AG04450 (cell line): Measurements from ENCODE around the gene MIA. TPM values are rescaled to one million over a fixed set of nuclear protein-coding genes. Genes with fewer than 3 reads are reported as not detected.

Experiments used
- CTCF ChIA-PET: fragments of 300-600, 350-600 bp; formaldehyde crosslinking; extraction: SDS; loops from one replicate; lab custom pipeline; 2022; ENCODE audit warnings: antibody characterized with exemption, inconsistent platforms; lab: Charles Lee
- POLR2A ChIA-PET: fragments of 350-600 bp; formaldehyde crosslinking; extraction: SDS; loops from one replicate; lab custom pipeline; 2021; ENCODE audit warnings: antibody characterized with exemption, inconsistent platforms; lab: Yijun Ruan, JAX
- DNase-seq: peaks from one replicate; pipeline ENCODE4 v3.0.0-alpha.2; 2011; ENCODE audit warnings: low read depth, low spot score
- H3K27ac ChIP-seq: one replicate; pipeline ENCODE4 v1.5.1; 2012; ENCODE audit warnings: low read depth, low read length, control low read depth
- H3K27me3 ChIP-seq: one replicate; pipeline ENCODE4 v1.6.0; 2012; ENCODE audit warnings: low read length; ENCODE audit not compliant: control insufficient read depth, insufficient read depth
- H3K4me3 ChIP-seq: 2 replicates; pipeline ENCODE4 v1.5.1; 2011; ENCODE audit warnings: mild to moderate bottlenecking, low read depth, low read length, control low read depth
- H3K9me3 ChIP-seq: 2 replicates; pipeline ENCODE4 v1.5.1; 2012; ENCODE audit warnings: low read length; ENCODE audit not compliant: control insufficient read depth, insufficient read depth
- CTCF ChIP-seq: IDR thresholded peaks from 2 replicates; pipeline ENCODE4 v1.5.1; 2011; ENCODE audit warnings: low read depth, low read length, control low read depth, inconsistent platforms
- polyA plus RNA-seq: library from polyadenylated mRNA; depleted of rRNA; stranded (reverse); fragments of >200 nt; gene quantifications from 2 replicates; pipeline ENCODE4 v1.2.3, GENCODE V29; 2011

The MIA gene
- polyA plus RNA-seq, 1 experiment, result not detected

GRCh38 chr19:40791996-40792395, 16.7 kb downstream of the MIA start:
- ChIA-PET CTCF (no interaction called here), POLR2A (no interaction called here)
- no peak for TF ChIP-seq CTCF

GRCh38 chr19:40797166-40797962, 22.0 kb downstream of the MIA start:
- ChIA-PET CTCF (interaction anchor here (1.0 to 1.4 kb wide), 3 partner anchors 10 to 106 kb away, joined by 3 to 20 read pairs (median 8); partner anchors contain the start of gene RAB4B), POLR2A (interaction anchor here (0.7 to 2.6 kb wide), 3 partner anchors 19 to 407 kb away, joined by 3 to 20 read pairs (median 5); partner anchors contain the start of gene RAB4B)
- H3K27ac ChIP-seq, result no peak overlapping the region
- DNase-seq, result no peak
- H3K9me3 ChIP-seq, result no peaks in the 10 kb centered on the region; the same call in 1 of the 2 replicates
- H3K4me3 ChIP-seq, result no peak overlapping the region
- no peak for TF ChIP-seq CTCF
- no peaks in the 10 kb centered on the region for H3K27me3 ChIP-seq

More at GRCh38 chr19:40791996-40792395, 16.7 kb downstream of the MIA start:
- Histone ChIP-seq H3K4me3 (no peak overlapping the region), H3K27me3 (no peaks in the 10 kb centered on the region), H3K27ac (no peak overlapping the region), H3K9me3 (no peaks in the 10 kb centered on the region)
- no peak for DNase-seq

- TF ChIP-seq CTCF, result peak; percentile 61
- peak overlapping the region; percentile 81 for H3K27ac ChIP-seq
- peak overlapping the region; percentile 66 for H3K4me3 ChIP-seq
- no peak for DNase-seq
- no peaks in the 10 kb centered on the region; the same call in 1 of the 2 replicates for H3K9me3 ChIP-seq
- CTCF ChIA-PET, result interaction anchor here (1.0 to 1.5 kb wide), 4 partner anchors 10 to 135 kb away, joined by 3 to 20 read pairs (median 6); partner anchors contain the start of gene RAB4B
- H3K27me3 ChIP-seq, result no peaks in the 10 kb centered on the region
- POLR2A ChIA-PET, result interaction anchor here (0.6 to 2.6 kb wide), 10 partner anchors 9 to 406 kb away, joined by 3 to 20 read pairs (median 4); partner anchors contain the start of genes ACTMAP and RAB4B
Measured at GRCh38 chr19:40797963-40798682, 22.8 kb downstream of the MIA start.

- CTCF ChIA-PET, result interaction anchor here (1.0 to 1.5 kb wide), 4 partner anchors 11 to 136 kb away, joined by 3 to 20 read pairs (median 6); partner anchors contain the start of gene RAB4B
- POLR2A ChIA-PET, result interaction anchor here (0.6 to 2.6 kb wide), 10 partner anchors 8 to 153 kb away, joined by 3 to 20 read pairs (median 4); partner anchors contain the start of genes ACTMAP and RAB4B
- DNase-seq, result peak; percentile 99
- no peak for TF ChIP-seq CTCF
- Histone ChIP-seq H3K4me3 (peak within 1 kb of the TSS; percentile 82), H3K27ac (peak within 1 kb of the TSS; percentile 81), H3K9me3 (no peaks in the 10 kb centered on the region; the same call in 1 of the 2 replicates), H3K27me3 (no peaks in the 10 kb centered on the region)
Measured at GRCh38 chr19:40798683-40799557, 23.6 kb downstream of the MIA start, which contains the start of gene EGLN2. EGLN2 (plus strand) TSS chr19:40799191; CDS start chr19:40800573, 1,382 bp downstream.
